Stimulated activated CD8-positive, alpha-beta memory T cell treated with anti-CD3 and anti-CD28 coated beads, Interleukin-7, amount 100 ng/mL, for 1 hour (primary cell): ENCODE measurements around the gene PLET1.
A peak's percentile ranks its signal among the peaks of the same experiment; 100 is the strongest.

Source experiments
- DNase-seq, 2 donors: peaks; one replicate each; pipeline ENCODE4 v3.0.0-alpha.2; 2020; ENCODE audit warnings: low read depth in 2 of 2

PLET1 gene, protein sequence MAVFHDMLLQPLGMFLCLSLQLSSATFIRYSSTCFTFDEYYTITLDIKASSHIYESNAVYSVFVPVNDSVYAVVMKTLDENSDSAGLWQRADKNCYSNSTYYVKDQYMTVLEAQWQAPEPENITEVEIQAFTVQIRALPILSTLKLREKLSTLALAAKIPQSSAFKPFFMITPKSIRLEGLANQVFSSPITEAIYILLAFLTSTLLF

DNA sequence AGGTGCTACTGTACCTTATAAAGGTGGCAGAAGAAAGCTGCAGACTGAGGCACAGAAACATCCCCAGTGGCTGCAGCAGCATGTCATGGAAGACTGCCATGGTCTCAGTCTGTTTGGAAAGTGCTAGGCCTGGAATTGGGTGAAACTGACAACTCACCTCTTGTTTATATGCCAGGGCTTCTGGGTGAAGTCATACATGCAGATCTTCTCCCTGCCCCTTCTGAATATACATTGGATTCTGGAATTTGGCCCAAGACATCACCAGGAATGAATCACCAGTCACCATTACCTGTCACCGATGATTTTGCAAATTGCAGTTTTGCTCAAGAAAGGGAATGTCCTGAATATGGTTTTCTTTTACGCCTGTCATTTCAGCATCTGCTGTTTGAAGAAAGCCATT lies at the start of gene PLET1:
Gene PLET1, minus strand, starts transcription at position 371 of the 400 bp plus-strand sequence. Its CDS starts 271 bp downstream, at position 100.
- no peak for DNase-seq

DNA sequence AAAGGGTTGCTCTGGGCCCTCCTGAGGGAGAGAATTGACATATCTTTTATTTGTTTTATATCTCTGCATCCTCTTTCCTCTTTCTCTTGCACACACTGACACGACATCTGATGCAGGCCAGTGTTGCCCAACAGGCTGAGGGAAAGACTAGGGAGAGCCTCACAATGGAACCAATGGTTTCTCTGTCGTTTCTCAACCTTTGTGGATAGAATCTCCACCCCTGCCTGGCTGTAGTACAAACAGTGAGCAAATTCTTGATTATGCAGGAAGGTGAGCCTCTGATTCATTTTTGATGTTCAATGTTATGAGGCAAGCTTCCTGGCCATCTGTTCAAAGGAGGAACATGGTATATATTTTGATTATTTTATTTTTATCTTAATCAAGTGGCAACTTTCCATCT lies 49.8 kb upstream of the PLET1 start:
- DNase-seq: no peak

DNA sequence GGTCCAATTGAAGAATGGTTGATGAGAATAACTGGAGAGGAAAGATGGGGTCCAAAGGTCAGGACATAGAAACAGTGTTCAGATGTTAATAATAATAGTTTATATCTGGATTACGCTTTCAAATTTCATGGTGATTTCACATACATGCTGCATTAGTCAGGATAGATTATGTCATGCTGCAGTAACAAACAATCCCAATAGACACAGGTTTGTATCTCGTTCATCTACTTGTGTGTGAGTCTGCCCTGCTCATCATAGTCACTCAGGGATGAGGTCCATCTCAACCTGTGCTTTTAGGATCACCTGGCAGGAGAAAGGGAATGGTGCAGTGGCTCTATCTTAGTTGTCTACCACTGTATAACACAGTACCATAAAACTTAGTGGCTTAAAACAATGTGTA lies 48.0 kb upstream of the PLET1 start:
- DNase-seq: no peak

DNA sequence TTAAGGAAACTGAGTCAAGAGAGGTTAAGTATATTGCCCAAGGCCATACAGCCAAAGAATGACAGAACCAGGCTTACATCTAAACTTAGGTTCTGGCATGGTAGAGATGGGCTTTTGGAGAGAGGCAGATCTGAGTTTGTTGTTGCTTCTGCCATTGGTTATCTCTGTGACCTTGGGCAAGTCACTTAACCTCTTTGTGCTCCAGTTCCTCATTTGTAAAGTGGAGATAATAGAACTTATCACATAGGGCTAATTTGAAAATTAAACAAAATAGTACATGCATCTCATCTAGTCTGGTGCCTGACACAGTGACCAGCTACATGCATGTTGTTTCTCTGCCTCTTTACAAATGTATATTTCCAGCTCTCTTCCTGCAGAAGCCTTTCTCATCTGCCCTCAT lies 47.0 kb upstream of the PLET1 start:
- DNase-seq: no peak

DNA sequence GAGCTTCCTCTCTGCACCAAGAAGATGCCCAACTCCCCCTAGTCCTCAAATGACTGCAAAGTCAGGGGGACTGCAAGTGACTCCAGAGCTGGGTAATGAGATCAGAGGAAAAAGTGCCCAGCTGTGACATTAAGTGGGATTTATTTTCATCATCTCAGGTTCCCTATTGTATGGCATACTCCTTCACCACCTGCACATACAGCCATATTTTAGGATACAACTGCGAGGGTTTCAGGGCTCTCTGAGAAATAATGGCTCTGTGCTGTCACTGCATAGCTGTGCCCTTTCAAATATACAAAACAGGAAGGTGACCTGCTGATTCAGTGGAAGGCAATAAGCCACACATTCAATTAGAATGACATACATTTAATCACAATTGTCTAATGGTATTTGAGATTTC lies 45.6 kb upstream of the PLET1 start:
- no peak for DNase-seq

DNA sequence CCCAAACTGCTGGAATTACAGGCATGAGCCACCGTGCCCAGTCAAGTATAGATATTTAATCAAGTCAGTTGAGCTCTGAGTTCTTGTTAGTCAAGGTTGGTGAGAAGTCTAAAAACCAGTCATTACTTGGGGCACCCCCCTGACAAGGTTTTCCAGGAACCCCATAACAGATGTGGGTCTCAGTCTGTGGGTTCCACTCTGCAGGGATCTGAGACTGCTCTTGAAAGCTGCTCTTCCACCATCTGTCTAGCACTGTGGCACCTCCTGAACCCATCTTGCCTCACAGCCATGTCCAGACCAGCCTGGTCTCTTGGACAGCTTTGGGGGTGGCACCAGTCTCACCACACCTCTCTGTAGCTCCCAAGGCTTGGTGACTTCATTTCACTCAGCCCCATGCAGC lies 44.3 kb upstream of the PLET1 start:
- DNase-seq: no peak

DNA sequence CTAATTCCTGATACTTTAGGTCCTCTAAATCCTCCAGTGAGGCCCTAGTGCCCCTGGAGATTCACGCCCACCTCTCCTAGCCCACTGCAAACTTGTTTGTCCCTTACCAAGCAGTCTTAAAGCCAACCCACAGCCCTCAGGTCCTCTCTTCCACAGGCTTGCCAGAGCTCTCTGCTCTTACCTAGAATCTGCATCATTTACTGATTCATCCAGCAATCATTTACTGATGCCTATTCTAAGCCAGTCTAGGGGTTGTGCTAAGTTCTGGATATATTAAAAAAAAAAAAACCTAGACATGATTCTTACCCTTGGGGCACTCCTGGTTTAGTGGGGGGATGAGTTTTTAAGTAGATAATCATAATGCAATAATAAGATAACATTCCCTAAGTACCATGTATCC lies 43.0 kb upstream of the PLET1 start:
- no peak for DNase-seq

DNA sequence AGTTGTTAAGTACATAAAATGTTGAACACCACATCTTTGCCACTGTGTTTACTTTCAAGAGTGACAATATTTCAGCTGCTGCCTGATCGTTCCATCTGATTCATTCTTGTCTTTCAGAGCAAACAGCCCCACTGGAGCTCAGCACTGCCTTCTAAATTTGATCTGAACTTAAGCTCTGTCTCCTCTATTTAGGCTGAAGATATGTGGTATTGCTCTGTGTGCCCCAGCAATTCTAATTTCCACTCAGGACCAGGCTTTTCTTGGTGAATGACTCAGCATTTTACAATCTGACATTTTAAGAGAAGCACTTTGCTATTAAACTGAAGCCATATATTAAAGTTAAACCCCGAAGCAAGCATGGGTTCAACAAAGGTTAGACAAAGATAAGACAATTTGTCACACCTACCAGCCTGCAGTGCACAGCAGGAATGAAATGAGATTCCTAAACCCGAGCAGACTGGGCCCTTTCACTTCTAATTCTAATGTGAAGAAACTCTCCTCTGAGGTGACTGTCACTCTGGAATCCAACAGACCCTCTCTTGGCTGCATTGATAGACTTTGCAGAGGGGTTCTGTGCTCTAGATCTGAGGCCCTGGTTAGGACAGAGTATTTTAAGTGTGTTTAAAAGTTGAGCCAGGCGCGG lies 41.7 kb upstream of the PLET1 start:
- no peak for DNase-seq

DNA sequence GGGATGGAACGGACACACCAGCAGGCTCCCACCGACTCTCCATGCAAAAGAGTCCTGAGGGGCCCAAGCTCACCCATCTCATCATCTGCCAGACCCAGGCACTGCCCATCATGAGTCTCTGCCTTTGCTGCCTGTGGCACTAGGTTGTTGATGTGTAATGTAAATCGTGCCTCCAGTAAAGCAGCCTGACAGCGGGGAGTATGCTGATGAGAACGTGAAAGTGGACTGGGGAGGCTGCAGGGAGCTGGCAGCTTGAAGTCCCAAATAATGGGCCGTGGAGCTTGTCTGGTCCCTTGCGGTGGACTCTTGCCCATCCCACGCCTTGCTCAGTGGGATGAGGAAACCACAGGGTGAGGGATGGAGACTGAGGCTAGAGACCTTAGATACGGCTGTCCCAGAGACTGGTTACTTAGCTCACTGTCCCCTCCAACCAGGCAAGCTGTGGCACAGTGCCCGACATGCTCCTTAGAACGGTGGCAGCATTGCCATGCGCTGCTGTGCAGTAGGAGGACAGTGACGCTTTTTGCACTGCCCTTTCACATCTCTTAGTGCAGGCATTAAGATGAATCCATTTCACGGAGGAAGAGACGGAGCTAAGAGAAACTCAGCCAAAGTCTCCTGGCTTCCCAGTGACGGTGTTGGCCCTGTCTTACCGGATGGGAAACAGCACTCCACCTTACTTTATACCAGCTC lies 39.6 kb upstream of the PLET1 start:
- DNase-seq: no peak

DNA sequence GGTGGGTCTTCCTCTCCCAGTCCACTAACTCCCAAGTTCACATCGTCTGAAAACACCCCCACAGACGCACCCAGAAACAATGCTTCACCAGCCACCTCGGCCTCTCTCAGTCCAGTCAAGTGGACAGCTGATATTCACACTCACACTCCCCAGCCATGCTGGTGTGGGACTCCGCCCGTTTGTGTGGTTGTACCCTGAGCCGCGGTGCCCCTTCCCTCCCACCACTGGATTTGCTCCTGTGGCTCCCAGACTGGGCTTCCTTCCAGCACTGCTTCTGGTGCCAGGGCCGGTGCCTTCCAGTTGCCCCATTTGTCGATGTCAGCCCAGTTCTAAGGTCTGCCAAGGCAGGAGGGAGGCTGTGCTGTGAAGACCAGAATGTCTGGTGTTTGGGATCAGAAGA lies 37.9 kb upstream of the PLET1 start:
- DNase-seq: no peak

DNA sequence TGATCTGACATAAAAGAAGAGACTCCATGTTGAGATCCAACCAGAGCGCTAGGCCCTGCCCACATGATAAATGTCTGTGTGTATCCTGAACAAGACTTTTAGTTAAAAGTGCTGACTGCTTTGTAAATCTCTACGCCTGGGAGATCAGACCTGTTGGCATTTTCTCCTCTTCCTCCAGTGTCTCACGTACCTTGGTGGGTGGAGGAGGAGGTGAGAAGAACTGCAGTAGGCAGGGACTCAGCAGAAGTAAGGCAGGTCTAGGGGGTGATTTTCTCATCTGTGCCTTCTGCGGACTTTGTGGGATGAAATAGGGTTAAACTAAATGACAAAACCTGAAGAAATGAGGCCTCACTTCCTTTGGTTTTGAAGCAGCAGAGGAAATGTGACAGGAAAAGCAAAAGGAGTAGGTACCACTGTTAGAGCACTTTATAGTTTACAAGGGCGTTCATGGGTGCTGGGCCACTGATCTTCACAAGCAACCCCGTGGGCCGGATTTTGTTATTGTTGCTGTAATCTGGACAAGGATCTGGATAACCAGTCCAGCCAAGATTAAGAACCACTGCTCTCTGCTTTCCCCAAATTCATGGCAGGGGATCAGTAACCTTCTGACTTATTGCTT lies 36.7 kb upstream of the PLET1 start:
- no peak for DNase-seq

DNA sequence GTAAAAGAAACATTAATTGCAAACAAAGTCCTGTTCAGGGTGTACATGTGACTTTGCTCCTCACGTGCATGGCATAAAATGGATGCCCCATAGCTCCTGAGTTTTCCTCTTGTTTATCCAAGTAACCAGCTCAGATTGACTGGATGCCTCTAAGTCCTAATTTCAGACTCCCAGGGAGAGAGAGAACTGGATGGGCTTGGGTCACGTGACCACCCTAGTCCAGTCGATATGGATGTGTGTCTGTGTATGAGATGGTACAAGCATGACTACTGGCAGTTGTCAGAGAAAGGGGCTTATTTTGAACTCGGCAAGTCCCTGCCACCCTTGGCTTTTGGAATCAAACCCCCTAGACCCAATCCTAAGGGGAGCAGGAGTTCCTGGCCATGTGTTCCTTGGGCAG lies 35.4 kb upstream of the PLET1 start:
- DNase-seq: no peak

DNA sequence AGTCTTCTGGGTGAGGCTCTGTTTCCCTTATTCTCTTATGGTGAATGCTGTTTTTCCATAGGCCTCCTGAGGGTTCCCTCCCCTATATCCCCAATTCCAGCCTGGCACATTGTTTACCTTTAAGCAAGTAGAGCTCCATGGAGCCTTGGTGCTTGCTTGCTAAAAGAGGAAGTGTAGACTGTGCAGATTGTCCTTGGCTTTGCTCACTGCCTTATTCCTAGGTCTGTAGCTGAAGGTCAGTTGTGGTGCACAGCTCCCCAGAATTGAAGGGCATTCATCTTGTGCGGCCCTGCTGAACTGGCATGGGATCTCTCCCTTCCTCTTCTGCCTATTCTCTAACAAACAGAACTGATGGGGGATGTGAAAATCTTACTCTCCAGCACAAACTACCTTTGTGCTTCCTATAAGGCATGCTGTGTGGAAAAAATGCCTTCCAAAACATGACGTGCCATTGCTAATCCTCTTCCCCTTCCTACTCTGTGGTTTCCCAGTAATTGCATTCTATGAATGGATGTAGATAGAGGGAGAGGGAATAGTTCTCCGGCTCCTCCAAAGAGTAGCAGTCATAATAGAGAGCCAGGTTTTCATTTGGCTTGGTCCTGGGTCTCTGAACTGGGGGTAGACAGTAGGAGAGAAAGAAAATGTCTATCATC lies 34.2 kb upstream of the PLET1 start:
- no peak for DNase-seq

DNA sequence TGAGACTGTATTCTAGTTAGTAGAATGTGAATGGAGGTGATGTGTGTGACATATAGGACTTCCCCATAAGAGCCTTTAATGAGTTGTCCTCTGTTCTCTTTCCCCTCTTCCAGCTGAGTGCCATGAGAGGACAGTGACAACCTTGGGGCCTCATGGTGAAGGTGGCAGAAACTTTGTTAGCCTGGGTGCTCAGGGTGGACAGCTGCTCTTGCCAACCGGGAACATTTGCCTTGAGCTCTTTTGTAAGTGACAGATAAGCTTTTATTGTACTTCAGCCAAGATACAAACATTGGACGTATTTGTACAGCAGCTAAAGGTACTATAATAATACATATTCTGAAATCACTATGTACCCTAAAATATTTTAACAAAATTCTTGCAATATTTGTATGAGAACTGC lies 33.0 kb upstream of the PLET1 start:
- no peak for DNase-seq

DNA sequence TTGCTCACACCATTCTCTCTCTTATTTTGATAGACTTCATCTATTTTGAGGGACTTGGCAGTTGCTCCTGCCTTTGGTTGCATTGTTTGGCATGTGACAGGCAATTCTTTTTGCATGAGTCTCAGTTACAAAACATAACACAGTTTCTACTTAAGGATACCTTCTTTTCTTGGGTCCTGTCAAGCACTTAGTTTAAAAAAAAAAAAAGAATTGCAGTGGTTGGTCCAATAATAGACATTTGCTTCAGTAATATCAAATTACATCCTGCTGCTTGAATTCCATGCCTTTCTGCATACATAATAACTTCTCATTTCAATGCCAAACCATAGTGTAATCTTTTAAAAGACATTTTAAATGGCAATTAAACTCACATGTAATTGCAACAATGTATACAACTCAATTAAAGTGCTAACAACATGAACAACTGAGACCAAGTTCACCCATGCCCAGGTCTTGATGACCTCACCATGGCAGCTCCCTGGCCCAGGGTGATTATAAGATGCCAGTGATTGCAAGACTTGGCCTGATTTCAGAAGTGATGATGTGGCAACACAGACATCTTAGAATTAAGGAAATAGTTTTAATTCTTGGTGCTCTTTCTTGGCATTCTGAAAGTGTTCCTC lies 32.2 kb upstream of the PLET1 start:
- DNase-seq: no peak

DNA sequence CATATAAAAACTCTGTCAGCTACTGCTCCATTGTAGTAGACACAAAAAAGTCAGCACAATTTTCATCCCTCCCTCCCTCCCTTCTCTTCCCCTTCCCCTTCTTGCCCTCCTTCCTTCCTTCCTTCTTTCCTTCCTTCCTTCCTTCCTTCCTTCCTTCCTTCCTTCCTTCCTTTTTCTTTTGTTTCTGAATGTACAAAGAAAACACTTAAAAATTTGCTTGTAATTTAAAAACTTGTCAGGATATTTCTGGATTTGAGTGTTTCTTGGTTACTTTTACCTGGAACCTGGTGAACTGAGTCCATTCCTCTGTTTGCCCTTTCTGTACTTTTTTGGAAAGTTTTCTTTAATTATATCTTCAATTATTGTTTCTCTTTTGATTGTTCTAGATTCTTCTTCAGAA lies 31.5 kb upstream of the PLET1 start:
- no peak for DNase-seq

DNA sequence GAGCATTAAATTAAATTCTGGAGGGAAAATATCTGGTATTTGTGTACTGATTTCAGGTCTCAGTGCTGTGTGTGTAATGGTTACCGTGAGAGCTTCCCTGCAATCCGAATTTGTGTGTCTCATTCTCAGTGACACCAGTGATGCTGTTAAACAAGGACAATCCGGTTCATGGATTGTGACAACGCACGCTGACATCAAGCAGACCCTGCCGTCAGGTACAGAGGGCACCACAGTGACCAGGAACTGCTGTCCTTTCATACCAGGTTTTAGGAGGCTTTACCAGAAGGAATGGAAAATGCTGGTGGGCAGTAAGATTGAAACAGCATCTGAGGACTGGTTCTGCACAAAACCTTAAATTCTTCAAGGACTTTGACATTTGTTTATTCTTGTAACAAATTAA lies 30.5 kb upstream of the PLET1 start:
- DNase-seq: no peak

DNA sequence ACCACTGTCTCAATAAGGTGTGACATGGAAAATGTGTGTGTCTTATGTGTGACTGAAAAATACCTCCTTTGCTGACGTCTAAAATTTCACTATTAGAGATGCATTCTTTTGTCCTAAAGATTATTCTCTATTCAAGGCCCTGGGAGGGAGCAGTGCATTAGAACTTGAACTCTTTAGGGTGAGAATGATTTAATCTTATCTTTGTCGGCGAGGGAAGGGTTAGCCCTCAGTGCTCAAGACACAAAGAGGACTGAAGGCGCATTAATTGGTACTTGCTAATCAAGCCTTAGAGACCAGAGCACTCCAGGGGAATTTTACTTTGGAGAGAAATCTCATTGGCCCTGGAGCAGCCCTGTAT lies 29.8 kb upstream of the PLET1 start:
- no peak for DNase-seq

DNA sequence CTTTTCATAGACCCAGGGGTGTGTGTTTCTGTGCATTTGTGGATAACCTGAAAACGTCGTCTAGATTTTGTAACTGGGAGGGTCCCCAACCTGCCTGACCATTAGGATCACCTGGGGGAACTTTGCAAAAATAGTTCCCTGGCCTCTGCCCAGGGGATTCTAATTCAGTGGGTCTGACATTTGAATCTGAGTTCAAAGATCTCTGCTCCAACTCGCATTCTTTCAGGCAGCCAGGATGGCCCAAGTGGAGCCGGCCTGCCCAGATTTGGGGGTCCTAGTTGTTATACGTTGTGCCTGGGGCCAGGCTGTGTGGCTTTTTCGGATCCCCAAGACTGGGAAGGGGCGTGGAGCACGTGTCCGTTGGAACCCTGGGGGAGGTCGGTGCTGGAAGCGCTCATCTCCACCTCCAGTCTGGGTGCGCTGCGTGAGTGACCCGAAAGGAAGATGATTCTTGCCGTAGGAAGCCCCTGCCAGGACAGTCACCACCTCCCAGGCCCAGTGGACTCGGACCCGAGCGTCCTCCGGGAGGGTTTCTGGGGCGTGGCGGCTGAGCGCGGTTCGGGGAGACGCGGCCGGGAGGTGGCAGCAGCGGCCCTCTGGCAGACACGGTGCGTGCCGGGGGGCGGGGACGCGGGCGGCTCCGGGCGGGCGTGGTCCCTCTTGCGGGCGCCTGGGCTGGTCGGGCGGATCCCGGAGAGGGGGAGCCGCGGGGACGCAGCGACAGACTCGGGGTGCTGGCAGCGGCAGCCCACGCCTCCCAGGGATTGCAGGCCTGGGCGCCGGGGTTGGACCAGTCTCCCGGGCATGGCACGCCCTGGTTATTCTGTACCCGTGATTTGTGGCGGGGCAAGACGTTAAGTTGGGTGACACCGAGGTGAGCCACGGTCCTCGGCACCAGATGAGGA lies 29.2 kb upstream of the PLET1 start:
- DNase-seq: peak; percentile 57 to 72

DNA sequence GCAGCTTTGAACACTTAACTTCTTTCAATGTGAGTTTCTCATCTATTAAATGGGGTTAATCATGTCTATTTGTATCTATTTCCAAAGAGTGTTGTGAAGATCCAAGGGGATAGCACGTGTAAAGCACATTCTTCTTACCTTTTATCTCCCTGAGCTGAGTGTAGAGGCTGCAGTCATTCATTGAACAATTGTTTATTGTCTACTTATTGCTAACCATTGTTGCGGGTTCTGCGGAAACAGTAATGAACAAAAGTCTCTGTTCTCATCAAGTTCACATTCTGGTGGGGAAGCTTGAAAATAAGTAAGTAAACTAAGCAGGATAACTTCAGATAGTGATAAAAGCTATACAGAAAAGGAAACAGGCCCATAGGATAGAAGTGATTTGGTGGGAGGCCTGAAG lies 27.4 kb upstream of the PLET1 start:
- no peak for DNase-seq

DNA sequence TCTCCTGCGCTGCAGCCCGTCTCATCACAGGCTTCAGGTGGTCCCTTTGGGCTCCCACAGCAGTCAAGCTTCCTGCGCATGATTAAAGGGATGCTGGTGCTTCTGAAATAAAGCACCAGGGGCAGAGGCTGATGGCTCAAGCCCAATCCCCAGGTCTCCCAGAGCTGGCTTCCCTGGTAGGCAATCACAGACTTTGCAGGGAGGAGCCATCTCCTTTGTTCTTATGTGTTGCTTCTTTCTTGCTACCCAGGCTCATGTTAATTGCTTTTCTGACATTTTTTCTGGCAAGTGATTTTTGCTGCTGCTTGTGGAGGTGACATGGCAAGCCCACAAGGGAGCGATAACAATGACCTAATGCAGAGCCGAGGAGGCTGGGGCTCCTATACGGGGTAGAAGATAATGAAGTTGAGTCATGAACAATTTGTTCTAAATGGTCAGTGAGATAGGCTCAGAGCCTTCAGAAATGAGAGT lies 25.2 kb upstream of the PLET1 start:
- no peak for DNase-seq
